SU-DHL-6 (cell line): ENCODE results near the gene RTF2.
"Not testable (repeated sequence)": the region's sequence is repeated elsewhere in the genome, so short reads cannot be mapped to it uniquely, and the experiment has no call there.

Source experiments
- H2AFZ ChIP-seq: fragments of 200-600 bp; sonication (generic); 2 replicates; pipeline ENCODE4 v1.6.1; 2014; ENCODE audit warnings: low read depth, mild to moderate bottlenecking, moderate library complexity, mixed read lengths, antibody characterized with exemption, low read length; ENCODE audit not compliant: severe bottlenecking
- H3F3A ChIP-seq: fragments of 200-600 bp; shearing (Covaris generic); 2 replicates; pipeline ENCODE4 v1.6.0; 2016; ENCODE audit warnings: antibody characterized with exemption, mild to moderate bottlenecking; ENCODE audit not compliant: insufficient read depth
- H3K27ac ChIP-seq: fragments of 200-600 bp; sonication (generic); 2 replicates; pipeline ENCODE4 v1.5.1; 2016; ENCODE audit warnings: low read depth, mild to moderate bottlenecking, low read length, moderate library complexity, mixed read lengths
- H3K27me3 ChIP-seq: fragments of 200-600 bp; sonication (generic), shearing (Covaris generic); 2 replicates; pipeline ENCODE4 v1.6.0; 2014; ENCODE audit warnings: mild to moderate bottlenecking, low read length
- H3K36me3 ChIP-seq: fragments of 200-600 bp; sonication (generic); 2 replicates; pipeline ENCODE4 v1.6.1; 2014; ENCODE audit warnings: mild to moderate bottlenecking, low read length, mixed read lengths
- H3K4me2 ChIP-seq: fragments of 300-600, 200-600 bp; shearing (Covaris generic), sonication (generic); 2 replicates; pipeline ENCODE4 v1.6.0; 2014; ENCODE audit warnings: low read length, low read depth, mild to moderate bottlenecking; ENCODE audit not compliant: poor library complexity, severe bottlenecking
- H3K4me3 ChIP-seq: fragments of 200-600 bp; sonication (generic); 2 replicates; pipeline ENCODE4 v1.5.1; 2014; ENCODE audit warnings: antibody characterized with exemption, low read length, mild to moderate bottlenecking, mixed read lengths; ENCODE audit not compliant: insufficient read depth, poor library complexity, severe bottlenecking
- H3K79me2 ChIP-seq: fragments of 200-600 bp; sonication (generic); 2 replicates; pipeline ENCODE4 v1.6.1; 2014; ENCODE audit warnings: mild to moderate bottlenecking, low read length, moderate library complexity; ENCODE audit not compliant: insufficient read depth
- H3K9ac ChIP-seq: fragments of 200-600 bp; sonication (generic); 2 replicates; pipeline ENCODE4 v1.7.0; 2014; ENCODE audit warnings: mild to moderate bottlenecking, low read length
- H3K9me2 ChIP-seq: fragments of 200-600 bp; sonication (generic); replicated peaks from 2 replicates; pipeline ENCODE4 v1.6.1; 2014; ENCODE audit warnings: low read length; ENCODE audit not compliant: insufficient read depth
- H3K9me3 ChIP-seq: fragments of 200-600 bp; sonication (generic); 2 replicates; pipeline ENCODE4 v1.6.1; 2014; ENCODE audit warnings: low read length, mixed read lengths; ENCODE audit not compliant: insufficient read depth
- H4K20me1 ChIP-seq: fragments of 200-600 bp; sonication (generic); 2 replicates; pipeline ENCODE4 v1.6.1; 2014; ENCODE audit warnings: low read depth, mild to moderate bottlenecking, antibody characterized with exemption, low read length, moderate library complexity, mixed read lengths
- EZH2phosphoT487 ChIP-seq: fragments of 200-600 bp; sonication (generic), shearing (Covaris generic); conservative IDR thresholded peaks from 2 replicates; pipeline ENCODE4 v1.6.1; 2018; ENCODE audit warnings: mild to moderate bottlenecking, antibody characterized with exemption, low read length, moderate library complexity, mixed read lengths
- TF ChIP-seq, protein P1 (sequence below): fragments of 200-600 bp; sonication (generic); IDR thresholded peaks from one replicate; pipeline ENCODE4 v1.5.1; 2017; ENCODE audit warnings: antibody characterized with exemption, mild to moderate bottlenecking, low read length, moderate library complexity; ENCODE audit not compliant: insufficient read depth, poor library complexity, severe bottlenecking

Gene RTF2

DNA sequence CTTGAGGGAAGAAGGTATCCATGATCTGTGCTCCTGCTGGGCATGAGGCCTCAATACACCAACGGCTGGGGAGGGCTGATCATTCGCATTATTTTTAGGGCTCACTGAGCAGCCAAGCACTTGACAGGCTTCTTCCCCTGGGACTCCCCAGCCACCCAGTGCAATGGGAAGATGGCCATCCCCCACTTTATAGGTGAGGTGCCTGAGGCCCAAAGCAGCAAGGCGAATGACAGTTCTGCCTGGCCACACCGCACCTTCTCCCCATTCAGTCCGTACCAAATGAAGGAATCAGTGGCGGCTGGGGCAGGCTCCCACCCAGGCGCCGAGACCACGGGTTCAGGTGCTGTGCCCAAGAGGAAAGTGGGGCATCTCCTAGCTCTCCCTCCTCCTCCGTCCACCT, 51.8 kb downstream of the RTF2 start:
- H2AFZ ChIP-seq: no peak overlapping the region
- H3K4me3 ChIP-seq: no peak overlapping the region
- H3F3A ChIP-seq: no peaks in the 10 kb centered on the region
- no peak for TF ChIP-seq EZH2phosphoT487
- TF ChIP-seq, protein P1, sequence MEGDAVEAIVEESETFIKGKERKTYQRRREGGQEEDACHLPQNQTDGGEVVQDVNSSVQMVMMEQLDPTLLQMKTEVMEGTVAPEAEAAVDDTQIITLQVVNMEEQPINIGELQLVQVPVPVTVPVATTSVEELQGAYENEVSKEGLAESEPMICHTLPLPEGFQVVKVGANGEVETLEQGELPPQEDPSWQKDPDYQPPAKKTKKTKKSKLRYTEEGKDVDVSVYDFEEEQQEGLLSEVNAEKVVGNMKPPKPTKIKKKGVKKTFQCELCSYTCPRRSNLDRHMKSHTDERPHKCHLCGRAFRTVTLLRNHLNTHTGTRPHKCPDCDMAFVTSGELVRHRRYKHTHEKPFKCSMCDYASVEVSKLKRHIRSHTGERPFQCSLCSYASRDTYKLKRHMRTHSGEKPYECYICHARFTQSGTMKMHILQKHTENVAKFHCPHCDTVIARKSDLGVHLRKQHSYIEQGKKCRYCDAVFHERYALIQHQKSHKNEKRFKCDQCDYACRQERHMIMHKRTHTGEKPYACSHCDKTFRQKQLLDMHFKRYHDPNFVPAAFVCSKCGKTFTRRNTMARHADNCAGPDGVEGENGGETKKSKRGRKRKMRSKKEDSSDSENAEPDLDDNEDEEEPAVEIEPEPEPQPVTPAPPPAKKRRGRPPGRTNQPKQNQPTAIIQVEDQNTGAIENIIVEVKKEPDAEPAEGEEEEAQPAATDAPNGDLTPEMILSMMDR: no peak
- no peak overlapping the region for H3K9ac ChIP-seq
- H3K27ac ChIP-seq: no peak overlapping the region
- peaks cover 5% of the 10 kb centered on the region for H3K9me3 ChIP-seq
- no peaks in the 10 kb centered on the region for H3K79me2 ChIP-seq
- H3K27me3 ChIP-seq: no peaks in the 10 kb centered on the region
- no peaks in the 10 kb centered on the region for H4K20me1 ChIP-seq
- H3K9me2 ChIP-seq: no peaks in the 10 kb centered on the region
- H3K36me3 ChIP-seq: peaks cover 20% of the 10 kb centered on the region
- no peak overlapping the region for H3K4me2 ChIP-seq

DNA sequence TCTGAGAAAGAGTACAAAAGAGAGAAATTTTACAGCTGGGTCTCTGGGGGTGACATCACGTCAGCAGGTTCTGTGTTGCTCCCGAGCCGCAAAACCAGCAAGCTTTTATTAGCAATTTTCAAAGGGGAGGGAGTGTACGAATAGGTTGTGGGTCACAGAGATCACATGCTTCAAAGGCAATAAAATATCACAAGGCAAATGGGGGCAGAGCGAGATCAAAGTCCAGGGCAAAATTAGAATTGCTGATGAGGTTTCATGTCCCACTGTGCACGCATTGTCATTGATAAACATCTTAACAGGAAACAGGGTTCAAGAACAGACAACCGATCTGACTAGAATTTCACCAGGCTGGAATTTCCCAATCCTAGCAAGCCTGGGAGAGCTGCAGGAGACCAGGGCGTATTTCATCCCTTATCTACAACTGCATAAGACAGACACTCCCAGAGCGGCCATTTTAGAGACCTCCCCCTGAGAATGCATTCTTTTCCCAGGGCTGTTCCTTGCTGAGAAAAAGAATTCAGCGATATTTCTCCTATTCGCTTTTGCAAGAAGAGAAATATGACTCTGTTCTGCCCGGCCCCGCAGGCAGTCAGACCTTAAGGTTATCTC, 52.4 kb downstream of the RTF2 start:
- H3K4me3 ChIP-seq, H2AFZ ChIP-seq, H4K20me1 ChIP-seq, H3K9me3 ChIP-seq, H3F3A ChIP-seq, H3K79me2 ChIP-seq, H3K27ac ChIP-seq, H3K9me2 ChIP-seq, H3K27me3 ChIP-seq, H3K9ac ChIP-seq, H3K4me2 ChIP-seq: not testable (repeated sequence)
- H3K36me3 ChIP-seq: peaks cover 20% of the 10 kb centered on the region

- no peak overlapping the region for H3K4me3 ChIP-seq
- TF ChIP-seq, protein P1: no peak
- no peak for TF ChIP-seq EZH2phosphoT487
- H3K9me2 ChIP-seq: no peaks in the 10 kb centered on the region
- H4K20me1 ChIP-seq: no peaks in the 10 kb centered on the region
- peaks cover 5% of the 10 kb centered on the region for H3K9me3 ChIP-seq
- H2AFZ ChIP-seq: no peak overlapping the region
- no peak overlapping the region for H3K27ac ChIP-seq
- no peak overlapping the region for H3K4me2 ChIP-seq
- H3K79me2 ChIP-seq: no peaks in the 10 kb centered on the region
- peaks cover 20% of the 10 kb centered on the region for H3K36me3 ChIP-seq
- no peak overlapping the region for H3K9ac ChIP-seq
- no peaks in the 10 kb centered on the region for H3F3A ChIP-seq
- H3K27me3 ChIP-seq: no peaks in the 10 kb centered on the region
Observed at GRCh38 chr20:56522311-56522710, 53.9 kb downstream of the RTF2 start.

DNA sequence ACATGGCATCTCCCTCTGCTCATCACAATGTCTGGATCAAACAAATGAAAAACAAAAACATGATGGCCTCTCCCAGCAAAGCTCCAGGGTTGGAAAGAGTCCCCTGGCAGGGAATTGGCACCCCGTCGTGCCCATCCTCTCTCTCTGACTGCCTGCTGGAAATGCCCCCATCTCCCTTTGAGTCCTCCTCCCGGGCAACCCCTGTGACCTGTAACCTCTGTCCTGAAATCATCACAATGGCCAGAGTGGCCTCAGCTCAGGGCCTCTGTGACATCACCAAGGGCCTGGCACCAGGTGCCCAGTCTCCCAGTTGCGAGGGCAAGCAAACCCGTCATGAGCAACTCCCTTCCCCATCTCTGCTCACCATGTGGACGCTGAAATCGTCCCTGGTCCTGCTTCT, 56.0 kb downstream of the RTF2 start, which contains the start of gene FAM209A:
FAM209A (plus strand) TSS at position 301 of the 400 bp plus-strand sequence; CDS start at position 366, 65 bp downstream.
- H3K27ac ChIP-seq, H3K9me3 ChIP-seq, H2AFZ ChIP-seq, H3K9me2 ChIP-seq, H3K9ac ChIP-seq, H4K20me1 ChIP-seq, H3F3A ChIP-seq, H3K4me3 ChIP-seq, H3K79me2 ChIP-seq, H3K4me2 ChIP-seq, H3K27me3 ChIP-seq: not testable (repeated sequence)
- H3K36me3 ChIP-seq: peaks cover 10% of the 10 kb centered on the region; the same call in 1 of the 2 replicates
